Nucleus accumbens (tissue), 56 donors: ENCODE measurements around the gene COLEC12.

Source experiments
- DNase-seq, 56 donors: peaks; one replicate each; lab custom pipeline; 2025; lab: John Stamatoyannopoulos, UW

Gene COLEC12

GRCh38 chr18:392928-393573, 107.5 kb downstream of the COLEC12 start:
- no peak for DNase-seq

- DNase-seq, result no peak
Measured at GRCh38 chr18:390741-391478, 109.6 kb downstream of the COLEC12 start.

GRCh38 chr18:389658-390357, 110.7 kb downstream of the COLEC12 start:
- DNase-seq, result no peak

- DNase-seq, result no peak
Measured at GRCh38 chr18:388200-388599, 112.3 kb downstream of the COLEC12 start.

DNA sequence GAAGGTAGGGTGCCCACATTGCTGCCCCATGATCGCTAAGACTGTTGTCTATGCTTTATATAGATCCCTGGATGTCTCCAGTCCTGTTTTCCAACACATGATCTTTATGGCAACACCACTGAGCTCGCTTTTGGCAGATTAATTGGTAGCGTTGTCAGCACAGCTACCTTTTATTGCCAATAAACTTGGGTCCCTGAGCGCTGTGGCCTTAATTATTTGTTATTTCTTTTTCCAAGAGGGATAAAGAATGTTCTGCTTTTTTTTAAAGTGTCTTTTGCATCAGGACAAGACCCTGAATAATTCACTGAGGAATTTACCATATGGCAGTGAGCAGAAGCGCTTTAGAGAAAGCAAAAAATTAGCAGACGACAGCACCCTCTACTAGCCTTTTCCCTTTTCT, 113.5 kb downstream of the COLEC12 start:
- DNase-seq, result no peak

DNA sequence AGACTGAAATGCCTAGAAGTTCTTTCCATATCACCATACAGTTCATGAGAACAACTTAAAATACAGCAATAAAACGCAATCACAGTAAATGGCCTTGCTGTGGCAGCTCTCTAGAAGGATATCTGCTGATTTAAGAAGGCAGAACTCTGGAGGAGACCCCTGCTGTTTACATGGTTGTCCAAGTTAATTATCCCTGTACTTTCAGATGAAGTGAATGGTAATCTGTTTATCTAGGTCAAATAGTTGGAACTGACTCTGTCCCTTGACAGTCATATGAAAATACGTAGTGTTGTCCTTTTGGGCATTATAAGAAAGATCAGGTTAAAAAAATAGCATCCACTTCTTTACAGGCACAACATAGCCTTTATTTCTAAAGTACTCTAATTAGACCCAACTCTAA, 115.6 kb downstream of the COLEC12 start:
- no peak for DNase-seq

DNA sequence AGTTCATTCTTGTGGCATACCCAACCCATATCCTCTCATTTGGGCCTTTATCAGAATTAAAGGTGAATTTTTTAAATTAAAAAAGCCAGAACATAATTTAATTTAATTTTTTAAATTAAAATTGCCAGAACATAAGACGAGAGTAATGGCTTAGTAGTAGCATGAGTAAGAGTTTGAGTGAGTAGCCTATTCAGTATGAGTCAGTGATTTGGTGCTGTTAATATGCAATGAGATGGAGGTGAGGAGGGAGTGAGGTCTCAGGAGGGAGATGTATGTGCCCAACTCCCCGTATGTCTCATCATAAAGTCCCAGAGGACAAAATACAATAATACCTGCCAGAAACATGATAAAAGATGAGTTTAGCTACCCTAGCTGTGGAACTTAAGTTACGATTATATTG, 117.4 kb downstream of the COLEC12 start:
- no peak for DNase-seq

- DNase-seq, result no peak
Measured at GRCh38 chr18:382423-382984, 118.0 kb downstream of the COLEC12 start.

GRCh38 chr18:379681-380330, 120.7 kb downstream of the COLEC12 start:
- DNase-seq, result peak in 1 of 56 donors; percentile 5

- peak in 27 of 56 donors; percentile 6 to 60 (median 30) for DNase-seq
Measured at GRCh38 chr18:378079-378478, 122.4 kb downstream of the COLEC12 start.

DNA sequence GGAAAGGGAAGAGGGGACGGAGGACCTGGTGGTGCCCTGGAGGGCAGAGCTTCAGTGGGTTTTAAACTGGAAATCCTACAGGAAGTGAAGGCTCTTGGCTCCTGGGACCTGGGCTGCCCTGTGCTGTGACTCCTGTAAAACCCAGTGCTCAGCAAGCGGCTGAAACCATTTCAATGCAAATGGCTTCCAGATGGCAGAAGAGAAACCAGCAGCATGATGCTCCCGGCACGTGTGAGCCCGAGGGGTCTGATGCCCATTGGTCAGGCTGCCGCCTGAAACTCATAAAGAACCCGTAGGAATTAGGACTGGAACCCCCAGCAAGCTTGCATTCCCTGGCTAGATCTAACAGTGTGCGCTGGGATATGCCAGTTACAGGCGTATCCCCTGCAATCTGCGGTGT, 123.4 kb downstream of the COLEC12 start:
- DNase-seq, result no peak

- DNase-seq, result no peak
Measured at GRCh38 chr18:376311-376710, 124.2 kb downstream of the COLEC12 start.

DNA sequence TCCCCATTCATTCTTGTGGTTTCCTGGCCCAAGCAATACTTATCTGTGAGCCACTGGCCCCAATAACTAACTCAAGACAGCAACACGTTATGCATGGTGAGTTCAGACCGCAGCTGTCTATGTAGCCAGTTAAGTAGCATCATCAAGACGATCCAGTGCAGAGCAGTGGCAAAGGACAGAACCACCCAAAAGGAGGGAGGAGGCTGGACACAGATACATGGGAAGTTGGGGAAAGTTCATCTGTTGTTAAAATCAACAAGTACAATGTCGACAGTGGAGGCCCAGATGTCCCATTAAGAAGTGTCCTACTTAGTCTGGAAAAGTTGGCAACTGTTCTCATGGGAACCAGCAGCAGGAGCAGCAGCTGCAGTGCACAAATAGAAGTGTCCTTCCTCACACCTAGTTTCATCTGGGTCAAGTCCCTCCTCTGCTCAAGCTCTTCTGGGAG, 125.8 kb downstream of the COLEC12 start:
- DNase-seq, result no peak

- DNase-seq, result no peak
Measured at GRCh38 chr18:373780-374179, 126.7 kb downstream of the COLEC12 start.

DNA sequence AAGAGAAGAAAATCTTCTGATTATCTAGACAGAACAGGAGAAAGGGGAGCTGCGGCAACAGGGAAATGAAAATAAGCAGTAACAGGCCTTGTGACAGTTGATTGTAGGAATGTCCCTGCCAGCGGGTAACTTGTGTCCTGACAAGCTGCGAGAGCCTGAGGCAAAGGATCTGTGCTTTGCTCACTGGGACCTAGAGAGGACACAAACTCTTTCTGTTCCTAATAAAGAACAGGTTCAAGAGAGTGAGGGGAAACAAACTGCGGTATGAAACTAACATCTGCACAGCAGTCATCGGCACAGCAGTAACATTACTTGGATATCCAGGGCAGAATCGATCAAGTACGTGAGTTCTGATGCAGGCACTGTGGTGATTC, 128.9 kb downstream of the COLEC12 start:
- no peak for DNase-seq

DNA sequence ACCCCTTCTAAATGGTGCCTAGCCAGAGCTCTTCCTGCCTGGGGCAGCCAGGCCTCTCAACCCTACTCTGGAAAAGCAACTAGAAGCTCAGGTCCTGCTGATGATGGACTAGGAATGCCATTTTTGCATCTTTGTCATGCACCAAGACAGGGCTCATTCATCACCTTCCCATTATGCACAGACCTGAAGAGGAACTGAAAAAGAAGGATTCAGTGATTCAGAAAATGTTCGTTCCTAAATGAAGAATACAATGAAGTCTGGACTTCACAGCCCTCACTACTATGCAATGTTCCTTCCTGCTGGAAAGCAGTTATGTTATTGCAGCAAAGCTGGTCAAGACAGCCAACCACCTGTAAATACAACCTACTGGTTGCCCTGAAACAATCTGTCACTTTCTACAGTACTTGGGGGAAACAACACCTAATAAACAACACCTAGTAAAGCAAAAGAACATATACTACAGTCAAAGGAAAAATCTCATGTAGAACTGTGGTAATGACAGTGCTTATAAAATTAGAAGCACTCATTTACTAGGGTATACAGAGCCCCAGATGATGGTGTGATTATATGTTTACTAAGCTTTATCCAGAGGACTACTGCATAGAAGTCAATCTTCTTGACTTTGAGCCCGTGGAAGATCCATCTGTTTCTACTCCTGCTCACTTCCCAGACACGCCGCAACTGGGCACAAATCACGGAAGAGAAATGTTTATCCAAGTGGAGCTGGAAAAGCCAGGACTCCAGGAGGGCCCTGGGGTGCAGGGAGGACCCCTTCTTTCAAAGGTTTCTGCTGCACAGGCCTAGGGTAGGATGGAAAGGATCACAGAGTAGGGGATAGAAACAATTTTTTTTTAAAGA, 129.5 kb downstream of the COLEC12 start:
- no peak for DNase-seq

DNA sequence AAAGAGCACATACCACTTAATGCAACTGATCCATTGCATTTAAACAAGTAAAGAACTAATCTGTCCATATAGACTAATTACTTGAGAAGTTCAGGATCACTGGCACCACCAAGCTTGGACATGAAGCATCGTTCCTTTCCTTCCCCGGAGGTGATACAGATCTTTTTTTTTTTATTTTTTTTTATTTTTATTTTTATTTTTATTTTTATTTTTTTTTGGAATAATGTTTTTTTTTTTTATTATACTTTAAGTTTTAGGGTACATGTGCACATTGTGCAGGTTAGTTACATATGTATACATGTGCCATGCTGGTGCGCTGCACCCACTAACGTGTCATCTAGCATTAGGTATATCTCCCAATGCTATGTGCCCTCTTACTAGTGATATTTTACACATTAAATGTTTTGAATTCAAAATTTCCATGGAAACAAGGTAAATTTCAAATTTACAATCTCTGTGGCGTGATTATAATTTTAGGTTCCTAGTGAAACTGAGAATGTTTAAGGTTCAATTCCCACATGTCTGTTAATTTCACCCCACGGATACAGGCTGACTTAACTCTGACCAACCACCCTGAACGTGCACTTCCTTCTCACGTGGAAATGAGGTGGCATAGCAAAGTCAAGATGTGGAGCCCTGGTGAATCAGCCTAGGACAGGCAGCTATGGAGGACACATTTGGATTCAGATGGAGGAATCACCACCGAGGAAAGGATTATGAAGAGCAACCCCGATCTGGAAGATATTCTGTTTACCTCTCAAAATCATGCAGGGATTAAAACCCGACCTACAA, 131.1 kb downstream of the COLEC12 start:
- DNase-seq, result no peak

DNA sequence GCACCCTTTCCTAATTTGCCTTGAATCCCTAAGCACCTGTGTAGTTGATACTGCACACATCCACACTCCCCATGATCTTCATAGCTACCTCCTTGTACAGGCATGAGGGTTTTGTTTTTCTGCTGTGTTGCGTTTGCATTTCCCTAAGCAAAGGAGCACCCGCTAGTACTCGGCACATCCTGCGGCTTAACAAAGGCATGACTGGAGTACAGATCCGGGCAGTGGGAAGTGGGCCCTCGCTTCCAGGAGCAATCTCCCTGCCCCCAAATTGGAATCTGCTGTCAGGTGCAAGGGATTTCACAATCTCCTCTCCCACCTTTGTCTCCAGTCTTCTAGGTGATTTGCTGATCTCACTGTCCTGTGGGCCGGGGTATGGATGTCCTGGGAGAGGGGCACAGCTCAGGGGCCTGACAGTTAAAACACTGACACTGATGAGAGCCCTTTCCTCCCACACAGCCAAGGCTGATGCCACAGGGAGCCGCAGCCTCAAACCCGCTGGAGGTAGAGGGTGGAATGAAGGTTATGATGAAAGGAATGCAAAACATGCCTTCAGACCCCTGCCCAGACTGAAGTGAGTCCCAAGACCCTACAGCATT, 133.9 kb downstream of the COLEC12 start:
- DNase-seq, result no peak

DNA sequence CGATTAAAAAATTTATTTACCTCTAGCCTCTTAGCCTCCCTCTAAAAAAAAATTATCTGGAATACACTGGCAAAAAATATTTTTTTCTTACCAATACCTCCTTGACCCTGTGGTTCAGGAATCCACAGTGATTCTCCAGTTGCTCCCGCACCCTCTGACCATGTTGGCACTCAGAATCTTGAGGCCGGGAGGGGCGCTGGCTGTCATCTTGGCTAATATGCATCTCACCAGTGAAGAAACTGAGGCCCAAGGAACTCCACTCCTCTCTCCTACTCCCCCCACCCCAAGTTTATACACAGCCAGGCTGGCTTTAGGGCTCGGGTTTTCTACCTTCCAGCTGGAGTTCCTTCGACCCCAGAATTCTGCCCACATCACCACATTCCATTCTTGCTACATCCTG, 134.8 kb downstream of the COLEC12 start:
- DNase-seq, result no peak
